HepG2 (cell line): ENCODE measurements around the gene RIF1. TPM values are rescaled to one million over a fixed set of nuclear protein-coding genes. Genes with fewer than 3 reads are reported as not detected.

ENCODE experiments used
- IRF2 ChIP-seq: IDR thresholded peaks from 2 replicates; pipeline ENCODE4 v1.6.1; 2018; ENCODE audit warnings: missing genetic modification reagents, missing compliant biosample characterization
- MED8 ChIP-seq: sonication (generic); formaldehyde crosslinking; IDR thresholded peaks from 2 replicates; pipeline ENCODE4 v1.8.1; 2023; ENCODE audit warnings: mild to moderate bottlenecking, missing genetic modification reagents; ENCODE audit not compliant: insufficient replicate concordance
- MNT ChIP-seq: fragments of 450-650 bp; IDR thresholded peaks from 2 replicates; pipeline ENCODE4 v1.6.1; 2016
- MXD3 ChIP-seq: IDR thresholded peaks from 2 replicates; pipeline ENCODE4 v1.6.1; 2016; ENCODE audit warnings: mild to moderate bottlenecking, missing biosample characterization, missing genetic modification reagents
- PRMT3 ChIP-seq: sonication (generic); formaldehyde crosslinking; IDR thresholded peaks from 2 replicates; pipeline ENCODE4 v1.8.1; 2022; ENCODE audit warnings: low read depth, mild to moderate bottlenecking, moderate library complexity, missing genetic modification reagents, borderline replicate concordance
- RBM39 ChIP-seq: fragments of 200-400 bp; formaldehyde crosslinking; IDR thresholded peaks from one replicate; pipeline ENCODE4 v1.6.1; 2018; ENCODE audit warnings: antibody characterized with exemption, mild to moderate bottlenecking, low read depth, low read length; ENCODE audit not compliant: poor library complexity, severe bottlenecking
- SRF ChIP-seq: IDR thresholded peaks from 2 replicates; pipeline ENCODE4 v1.6.1; 2011; ENCODE audit warnings: mild to moderate bottlenecking, low read depth, low read length, moderate library complexity
- ZBTB37 ChIP-seq: sonication (generic); formaldehyde crosslinking; IDR thresholded peaks from 2 replicates; pipeline ENCODE4 v1.4.0; 2020; ENCODE audit warnings: mild to moderate bottlenecking, missing genetic modification reagents
- ZFP37 ChIP-seq: sonication (generic); formaldehyde crosslinking; IDR thresholded peaks from 2 replicates; pipeline ENCODE4 v1.4.0; 2020; ENCODE audit warnings: missing genetic modification reagents, borderline replicate concordance
- ZNF276 ChIP-seq: sonication (generic); formaldehyde crosslinking; IDR thresholded peaks from 2 replicates; pipeline ENCODE4 v1.4.0; 2020; ENCODE audit warnings: mild to moderate bottlenecking, low read depth, missing genetic modification reagents
- ZNF30 ChIP-seq: sonication (generic); formaldehyde crosslinking; IDR thresholded peaks from 2 replicates; pipeline ENCODE4 v1.5.0; 2020; ENCODE audit warnings: mild to moderate bottlenecking, missing genetic modification reagents
- ZNF331 ChIP-seq: sonication (generic); formaldehyde crosslinking; IDR thresholded peaks from 2 replicates; pipeline ENCODE4 v1.4.0; 2020; ENCODE audit warnings: missing genetic modification reagents
- ZNF737 ChIP-seq: sonication (generic); formaldehyde crosslinking; IDR thresholded peaks from 2 replicates; pipeline ENCODE4 v1.5.0; 2020; ENCODE audit warnings: missing genetic modification reagents, mild to moderate bottlenecking, borderline replicate concordance
- ZNF788 ChIP-seq: sonication (generic); formaldehyde crosslinking; IDR thresholded peaks from 2 replicates; pipeline ENCODE4 v1.5.0; 2020; ENCODE audit warnings: mild to moderate bottlenecking, missing genetic modification reagents, borderline replicate concordance
- ZSCAN30 ChIP-seq: sonication (generic); formaldehyde crosslinking; IDR thresholded peaks from 2 replicates; pipeline ENCODE4 v1.5.0; 2020; ENCODE audit warnings: mild to moderate bottlenecking, missing genetic modification reagents
- polyA plus RNA-seq, 8 experiments: library from polyadenylated mRNA; depleted of rRNA in 3 of 8; stranded (reverse) in 7 of 8; unstranded in 1 of 8; fragments of >200 nt; fragmentation: Illumina TruSeq in 4 of 8; extraction: Trizol in 4 of 8; gene quantifications; 2 replicates each; pipeline versions ENCODE4 v1.2.1 to v1.2.3, GENCODE V29; 2011 to 2016; ENCODE audit warnings: low read depth in 4 of 8, missing spikeins in 1 of 8, mixed read lengths in 1 of 8; ENCODE audit not compliant: insufficient read depth in 1 of 8
- total RNA-seq, 5 experiments: library from RNA; depleted of rRNA; stranded (reverse); fragments of >200 nt; fragmentation: Illumina TruSeq; extraction: Trizol; gene quantifications; 2 replicates each; pipeline ENCODE4 v1.2.3, GENCODE V29; 2016; ENCODE audit warnings: low read depth in 1 of 5
- TF ChIP-seq, protein P1 (sequence below): sonication (generic); formaldehyde crosslinking; IDR thresholded peaks from 2 replicates; pipeline ENCODE4 v1.8.0; 2022; ENCODE audit warnings: mild to moderate bottlenecking, missing genetic modification reagents, borderline replicate concordance
- TF ChIP-seq, protein P2 (sequence below): sonication (generic); formaldehyde crosslinking; IDR thresholded peaks from 2 replicates; pipeline ENCODE4 v1.4.0; 2020; ENCODE audit warnings: missing genetic modification reagents

Gene RIF1
- total and polyA plus RNA-seq, 2 of the 13 experiments (the other 11 are each of a cell fraction or from before 2014, with no cell fraction given), result 12.1 to 73.6 TPM

DNA sequence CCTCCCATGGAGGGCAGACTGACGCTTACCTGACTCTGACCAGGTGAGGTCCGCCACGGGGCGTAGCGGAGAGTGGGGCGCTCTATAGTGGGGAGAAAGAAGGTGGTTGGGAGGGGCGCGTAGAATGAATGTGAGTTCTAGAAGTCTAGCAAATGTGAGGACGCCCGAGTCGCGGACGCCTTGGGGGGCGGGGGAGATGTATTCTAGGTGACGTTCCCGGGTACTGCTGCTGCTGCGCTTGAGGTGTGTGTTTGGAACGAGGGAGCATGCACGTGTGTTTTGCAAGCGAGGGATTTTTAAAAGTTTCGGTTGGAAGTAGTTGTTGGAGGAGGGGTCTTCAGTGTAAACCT is 758 bp downstream of the RIF1 start (continued):
- TF ChIP-seq ZNF276 (CRISPR knock-in tag) (0 out of 2 replicates have a peak, but pooled peaks have one; percentile 0), MNT (peak; percentile 56; the same call in 1 of the 2 replicates), ZNF331 (peak; percentile 14; the same call in 1 of the 2 replicates), ZSCAN30 (peak; percentile 82; the same call in 1 of the 2 replicates), ZNF788 (CRISPR knock-in tag) (peak; percentile 5; the same call in 1 of the 2 replicates), MXD3 (CRISPR knock-in tag) (peak; percentile 5; the same call in 1 of the 2 replicates), MED8 (CRISPR knock-in tag) (no peak), PRMT3 (no peak), ZNF737 (CRISPR knock-in tag) (no peak), ZFP37 (CRISPR knock-in tag) (peak; percentile 9; the same call in 1 of the 2 replicates), ZBTB37 (CRISPR knock-in tag) (no peak), ZNF30 (CRISPR knock-in tag) (0 out of 2 replicates have a peak, but pooled peaks have one; percentile 6), RBM39 (peak; percentile 6), SRF (no peak), IRF2 (CRISPR knock-in tag) (0 out of 2 replicates have a peak, but pooled peaks have one; percentile 8)
- TF ChIP-seq, protein P1, sequence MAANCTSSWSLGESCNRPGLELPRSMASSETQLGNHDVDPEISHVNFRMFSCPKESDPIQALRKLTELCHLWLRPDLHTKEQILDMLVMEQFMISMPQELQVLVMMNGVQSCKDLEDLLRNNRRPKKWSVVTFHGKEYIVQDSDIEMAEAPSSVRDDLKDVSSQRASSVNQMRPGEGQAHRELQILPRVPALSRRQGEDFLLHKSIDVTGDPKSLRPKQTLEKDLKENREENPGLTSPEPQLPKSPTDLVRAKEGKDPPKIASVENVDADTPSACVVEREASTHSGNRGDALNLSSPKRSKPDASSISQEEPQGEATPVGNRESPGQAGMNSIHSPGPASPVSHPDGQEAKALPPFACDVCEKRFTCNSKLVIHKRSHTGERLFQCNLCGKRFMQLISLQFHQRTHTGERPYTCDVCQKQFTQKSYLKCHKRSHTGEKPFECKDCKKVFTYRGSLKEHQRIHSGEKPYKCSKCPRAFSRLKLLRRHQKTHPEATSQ (CRISPR knock-in tag), result no peak
- TF ChIP-seq, protein P2, sequence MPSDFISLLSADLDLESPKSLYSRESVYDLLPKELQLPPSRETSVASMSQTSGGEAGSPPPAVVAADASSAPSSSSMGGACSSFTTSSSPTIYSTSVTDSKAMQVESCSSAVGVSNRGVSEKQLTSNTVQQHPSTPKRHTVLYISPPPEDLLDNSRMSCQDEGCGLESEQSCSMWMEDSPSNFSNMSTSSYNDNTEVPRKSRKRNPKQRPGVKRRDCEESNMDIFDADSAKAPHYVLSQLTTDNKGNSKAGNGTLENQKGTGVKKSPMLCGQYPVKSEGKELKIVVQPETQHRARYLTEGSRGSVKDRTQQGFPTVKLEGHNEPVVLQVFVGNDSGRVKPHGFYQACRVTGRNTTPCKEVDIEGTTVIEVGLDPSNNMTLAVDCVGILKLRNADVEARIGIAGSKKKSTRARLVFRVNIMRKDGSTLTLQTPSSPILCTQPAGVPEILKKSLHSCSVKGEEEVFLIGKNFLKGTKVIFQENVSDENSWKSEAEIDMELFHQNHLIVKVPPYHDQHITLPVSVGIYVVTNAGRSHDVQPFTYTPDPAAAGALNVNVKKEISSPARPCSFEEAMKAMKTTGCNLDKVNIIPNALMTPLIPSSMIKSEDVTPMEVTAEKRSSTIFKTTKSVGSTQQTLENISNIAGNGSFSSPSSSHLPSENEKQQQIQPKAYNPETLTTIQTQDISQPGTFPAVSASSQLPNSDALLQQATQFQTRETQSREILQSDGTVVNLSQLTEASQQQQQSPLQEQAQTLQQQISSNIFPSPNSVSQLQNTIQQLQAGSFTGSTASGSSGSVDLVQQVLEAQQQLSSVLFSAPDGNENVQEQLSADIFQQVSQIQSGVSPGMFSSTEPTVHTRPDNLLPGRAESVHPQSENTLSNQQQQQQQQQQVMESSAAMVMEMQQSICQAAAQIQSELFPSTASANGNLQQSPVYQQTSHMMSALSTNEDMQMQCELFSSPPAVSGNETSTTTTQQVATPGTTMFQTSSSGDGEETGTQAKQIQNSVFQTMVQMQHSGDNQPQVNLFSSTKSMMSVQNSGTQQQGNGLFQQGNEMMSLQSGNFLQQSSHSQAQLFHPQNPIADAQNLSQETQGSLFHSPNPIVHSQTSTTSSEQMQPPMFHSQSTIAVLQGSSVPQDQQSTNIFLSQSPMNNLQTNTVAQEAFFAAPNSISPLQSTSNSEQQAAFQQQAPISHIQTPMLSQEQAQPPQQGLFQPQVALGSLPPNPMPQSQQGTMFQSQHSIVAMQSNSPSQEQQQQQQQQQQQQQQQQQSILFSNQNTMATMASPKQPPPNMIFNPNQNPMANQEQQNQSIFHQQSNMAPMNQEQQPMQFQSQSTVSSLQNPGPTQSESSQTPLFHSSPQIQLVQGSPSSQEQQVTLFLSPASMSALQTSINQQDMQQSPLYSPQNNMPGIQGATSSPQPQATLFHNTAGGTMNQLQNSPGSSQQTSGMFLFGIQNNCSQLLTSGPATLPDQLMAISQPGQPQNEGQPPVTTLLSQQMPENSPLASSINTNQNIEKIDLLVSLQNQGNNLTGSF, result no peak
